ENCODE results near the gene SLC6A6.

DNA sequence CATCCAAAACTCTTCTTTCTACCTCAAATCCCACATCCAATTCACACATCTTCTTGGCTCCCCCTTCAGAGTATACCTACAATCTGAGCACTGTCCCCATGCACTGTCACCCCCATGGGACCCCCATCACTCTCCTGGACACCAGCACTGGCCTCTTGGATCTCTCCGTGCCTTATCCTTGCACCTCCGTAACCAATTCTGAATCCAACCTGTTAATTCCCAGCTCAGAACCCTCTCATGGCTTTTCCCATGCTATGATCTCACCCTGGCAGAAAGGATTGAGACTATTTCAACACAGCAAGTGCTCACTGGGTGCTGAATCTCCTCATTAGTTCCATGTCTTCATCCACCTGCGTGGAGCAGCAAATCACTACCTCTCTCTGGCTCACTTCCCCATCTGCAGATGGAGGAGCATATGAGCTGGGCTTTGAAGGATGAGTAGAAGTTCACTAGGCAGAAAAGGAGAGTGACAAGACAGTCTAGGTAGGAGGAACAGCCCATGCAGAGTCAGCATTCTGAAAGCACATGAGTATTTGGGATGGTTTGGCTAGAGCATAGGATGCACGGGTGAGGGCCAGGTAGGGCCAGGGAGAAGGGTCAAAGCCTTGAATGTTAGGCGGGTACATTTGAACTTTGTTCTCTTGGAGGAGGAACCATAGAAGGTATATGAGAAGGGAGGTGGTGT, 48.7 kb downstream of the SLC6A6 start:
- TF ChIP-seq POLR2AphosphoS5 (IDR thresholded peaks at IDR 0.05): no peak
- no peak for TF ChIP-seq EP300 (IDR thresholded peaks at IDR 0.05)
- TF ChIP-seq, protein P1, sequence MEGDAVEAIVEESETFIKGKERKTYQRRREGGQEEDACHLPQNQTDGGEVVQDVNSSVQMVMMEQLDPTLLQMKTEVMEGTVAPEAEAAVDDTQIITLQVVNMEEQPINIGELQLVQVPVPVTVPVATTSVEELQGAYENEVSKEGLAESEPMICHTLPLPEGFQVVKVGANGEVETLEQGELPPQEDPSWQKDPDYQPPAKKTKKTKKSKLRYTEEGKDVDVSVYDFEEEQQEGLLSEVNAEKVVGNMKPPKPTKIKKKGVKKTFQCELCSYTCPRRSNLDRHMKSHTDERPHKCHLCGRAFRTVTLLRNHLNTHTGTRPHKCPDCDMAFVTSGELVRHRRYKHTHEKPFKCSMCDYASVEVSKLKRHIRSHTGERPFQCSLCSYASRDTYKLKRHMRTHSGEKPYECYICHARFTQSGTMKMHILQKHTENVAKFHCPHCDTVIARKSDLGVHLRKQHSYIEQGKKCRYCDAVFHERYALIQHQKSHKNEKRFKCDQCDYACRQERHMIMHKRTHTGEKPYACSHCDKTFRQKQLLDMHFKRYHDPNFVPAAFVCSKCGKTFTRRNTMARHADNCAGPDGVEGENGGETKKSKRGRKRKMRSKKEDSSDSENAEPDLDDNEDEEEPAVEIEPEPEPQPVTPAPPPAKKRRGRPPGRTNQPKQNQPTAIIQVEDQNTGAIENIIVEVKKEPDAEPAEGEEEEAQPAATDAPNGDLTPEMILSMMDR (IDR thresholded peaks at IDR 0.05): no peak

Measured in stomach (tissue), 4 donors.